ENCODE results near the gene KCNQ1.

KCNQ1 gene

DNA sequence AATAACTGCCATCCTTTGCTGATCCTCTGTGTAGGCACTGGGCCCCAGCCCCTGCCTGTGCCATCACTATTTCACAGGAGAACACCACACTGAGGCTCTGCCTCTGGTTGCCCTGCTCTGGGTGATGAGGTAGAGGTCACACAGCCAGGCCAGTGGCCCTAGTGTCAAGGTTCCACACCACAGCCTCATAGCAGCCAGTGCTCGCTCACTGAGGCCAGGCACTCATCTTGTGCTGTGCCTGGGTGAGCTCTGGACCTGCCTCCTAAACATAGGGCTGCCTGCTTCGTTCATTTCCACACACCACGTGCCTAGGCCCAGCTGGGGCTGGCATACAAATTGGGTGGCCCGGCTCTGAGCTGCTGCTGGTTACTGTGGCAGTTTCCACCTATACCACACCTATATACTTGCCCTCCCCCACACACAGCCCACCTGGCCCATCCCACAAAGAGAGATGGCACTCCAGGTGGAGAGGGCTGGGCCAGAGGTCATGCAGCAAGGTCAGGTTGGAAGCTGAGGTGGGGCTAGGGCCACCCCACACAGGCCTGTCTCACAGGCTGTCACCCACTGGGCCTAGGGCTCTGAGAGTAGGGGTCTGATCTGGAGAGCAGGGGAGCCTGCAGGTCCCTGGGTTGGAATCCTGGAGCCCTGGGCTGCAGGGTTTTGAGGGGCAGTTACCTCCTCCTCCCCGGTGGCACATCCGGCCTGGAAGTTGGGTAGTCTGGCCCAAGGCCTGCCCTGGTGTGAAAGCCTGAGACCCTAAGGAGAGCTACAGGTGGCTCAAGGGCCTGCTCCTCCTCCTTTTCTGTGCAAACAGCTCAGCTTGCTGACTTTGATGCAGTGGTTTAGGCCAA is 243.8 kb downstream of the KCNQ1 start:
- no peak for DNase-seq (ENCODE audit: low read depth)

GRCh38 chr11:2689651-2690575 is 245.1 kb downstream of the KCNQ1 start:
- no peak for DNase-seq (ENCODE audit: low read depth)

- DNase-seq (ENCODE audit: low read depth): no peak
Observed at GRCh38 chr11:2690596-2691354, 246.0 kb downstream of the KCNQ1 start.

- DNase-seq (ENCODE audit: low read depth): no peak
Observed at GRCh38 chr11:2691355-2691761, 246.6 kb downstream of the KCNQ1 start.

DNA sequence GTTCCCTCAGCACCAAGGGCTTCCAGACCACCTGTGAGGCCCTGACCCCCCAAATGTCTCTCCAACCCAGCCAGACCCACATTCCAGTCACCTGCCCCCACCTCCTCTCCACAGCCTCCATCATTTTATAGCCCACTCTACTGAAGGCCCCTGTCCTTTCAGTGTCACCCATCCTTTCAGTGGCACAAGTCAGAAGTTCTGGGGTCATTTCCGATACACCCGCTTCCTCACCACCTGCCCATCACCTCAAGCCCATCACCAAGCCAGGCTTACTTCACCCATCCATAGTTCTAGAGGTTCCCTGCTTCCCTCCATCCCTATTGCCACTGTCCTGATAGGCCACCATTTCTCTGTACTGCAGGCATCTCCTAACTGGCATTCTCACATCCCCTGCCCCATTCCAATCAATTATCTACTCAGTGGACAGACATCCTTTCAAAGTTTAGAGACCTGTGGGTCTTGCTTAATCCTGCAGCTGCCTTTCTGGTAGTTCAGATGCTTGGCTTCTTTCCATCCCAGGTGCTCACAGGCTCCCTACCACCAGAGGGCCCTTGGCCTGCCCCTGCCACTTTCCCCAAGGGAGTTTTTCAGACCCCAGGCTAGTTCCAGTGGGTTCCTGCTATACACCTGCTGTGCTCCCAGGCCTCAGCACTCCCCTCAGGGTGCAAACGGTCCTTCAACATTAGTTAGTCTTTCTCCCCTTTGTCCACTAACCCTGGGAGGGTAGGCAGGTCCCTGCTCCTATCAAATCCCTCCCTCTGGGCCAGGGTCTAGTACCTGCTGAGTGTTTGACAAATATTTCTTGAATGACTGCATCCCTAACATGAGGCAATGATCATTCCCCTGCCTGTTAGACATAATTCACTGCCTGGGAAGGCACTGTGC is 247.4 kb downstream of the KCNQ1 start:
- no peak for DNase-seq (ENCODE audit: low read depth)

DNA sequence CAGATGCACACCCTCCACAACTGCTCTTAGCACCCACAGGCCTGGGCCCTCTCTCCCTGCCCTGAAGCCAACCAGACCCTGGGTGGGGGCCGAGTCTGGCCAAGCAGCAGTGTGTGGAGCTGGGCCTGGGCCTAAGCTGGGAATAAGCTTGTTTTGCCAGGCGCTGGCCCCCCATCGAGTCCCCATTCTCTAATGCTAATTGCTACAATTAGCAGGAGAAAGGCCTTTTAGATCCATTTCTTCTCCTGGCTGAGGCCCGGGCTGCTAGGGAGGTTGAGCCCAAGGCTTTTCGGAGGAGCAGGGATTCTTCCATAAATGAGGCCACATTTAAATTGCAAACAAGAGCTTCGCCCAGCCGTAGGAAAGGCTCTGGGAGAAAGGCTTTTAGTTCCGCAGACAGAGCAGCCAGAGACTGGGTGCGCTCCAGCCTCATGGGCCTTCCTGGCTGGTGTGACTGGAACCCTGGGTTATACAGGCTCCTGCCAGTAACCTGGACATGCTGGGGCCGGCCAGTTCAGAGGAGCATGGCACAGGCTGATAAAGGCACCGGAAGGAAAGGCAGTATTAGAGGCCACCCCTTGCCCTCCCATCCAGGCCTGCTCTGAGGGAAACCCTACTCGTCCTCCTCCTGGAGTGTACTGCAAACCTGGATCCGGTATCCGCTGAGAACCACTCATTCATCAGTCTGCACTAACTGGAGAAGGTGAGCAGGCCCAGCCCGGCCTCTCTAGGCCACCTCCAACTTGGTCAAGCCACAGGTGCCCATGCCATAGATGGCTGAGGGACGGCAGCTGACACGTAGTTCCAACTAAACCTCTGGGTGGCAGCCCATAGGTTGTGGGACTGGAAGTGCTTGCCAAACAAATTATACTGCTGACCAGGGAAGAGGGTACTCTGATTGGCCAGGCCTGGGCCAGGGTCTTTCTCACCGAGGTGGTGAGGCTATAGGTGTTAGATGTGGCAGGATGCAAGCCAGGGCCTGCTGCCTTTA is 248.8 kb downstream of the KCNQ1 start:
- DNase-seq (ENCODE audit: low read depth): no peak

- DNase-seq (ENCODE audit: low read depth): no peak
Observed at GRCh38 chr11:2694495-2694894, 249.7 kb downstream of the KCNQ1 start.

- no peak for DNase-seq (ENCODE audit: low read depth)
Observed at GRCh38 chr11:2694995-2695939, 250.5 kb downstream of the KCNQ1 start.

- DNase-seq (ENCODE audit: low read depth): no peak
Observed at GRCh38 chr11:2696455-2696854, 251.6 kb downstream of the KCNQ1 start.

DNA sequence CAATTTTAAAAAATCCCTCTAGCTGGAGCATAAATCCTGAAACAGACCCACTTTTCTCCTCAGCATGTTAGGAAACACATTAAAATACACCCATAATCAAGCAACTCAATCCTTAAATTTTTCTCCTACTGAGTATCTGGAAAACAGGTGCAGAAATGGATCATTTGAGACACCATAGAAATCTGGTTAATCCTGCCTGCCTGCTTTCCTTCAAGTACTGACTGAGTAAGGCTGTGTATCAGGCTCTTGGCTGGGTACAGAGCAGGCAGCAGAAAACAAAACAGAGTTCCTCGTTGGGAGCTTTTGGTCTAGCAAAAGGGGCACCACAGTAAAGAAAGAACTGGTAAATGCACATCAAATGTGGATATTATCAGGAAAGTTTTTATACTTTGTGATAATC is 253.1 kb downstream of the KCNQ1 start:
- DNase-seq (ENCODE audit: low read depth): no peak

DNA sequence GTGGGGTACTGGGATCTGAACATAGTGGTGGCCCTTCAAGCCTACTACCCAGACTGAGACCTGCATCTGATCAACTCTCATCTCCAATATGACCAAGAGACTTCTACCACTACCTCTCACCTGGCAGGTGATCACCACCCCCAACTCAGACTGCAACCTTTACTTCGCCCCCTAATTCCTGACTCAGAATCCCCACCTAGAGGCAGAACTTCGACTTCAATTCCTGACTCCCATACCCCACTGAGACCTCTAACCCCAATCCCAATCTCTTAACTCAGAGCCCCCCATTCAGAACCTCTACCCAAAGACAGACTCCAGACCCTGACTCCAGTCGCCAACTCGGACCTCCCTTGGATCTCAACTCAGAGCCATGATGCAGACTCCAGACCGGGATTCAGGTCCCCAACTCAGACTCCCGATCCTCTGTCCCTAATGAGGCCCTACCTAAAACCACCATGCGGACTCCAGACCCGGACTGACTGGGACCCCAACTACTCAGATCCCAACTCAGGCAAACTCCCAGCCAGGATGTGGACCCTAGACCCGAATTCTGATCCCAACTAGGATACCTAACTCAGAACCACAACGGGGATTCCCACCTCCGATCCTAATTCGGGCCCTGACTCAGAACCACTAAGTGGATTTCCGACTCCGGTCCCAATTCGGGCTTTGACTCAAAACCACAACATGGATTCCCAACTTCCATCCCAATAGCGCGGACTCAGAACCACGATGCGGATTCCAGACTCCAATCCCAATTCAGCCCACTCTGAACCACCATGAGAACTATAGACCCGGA is 253.8 kb downstream of the KCNQ1 start:
- DNase-seq (ENCODE audit: low read depth): no peak

- DNase-seq (ENCODE audit: low read depth): no peak
Observed at GRCh38 chr11:2699185-2699530, 254.3 kb downstream of the KCNQ1 start.

- peak; percentile 78 for DNase-seq (ENCODE audit: low read depth)
Observed at GRCh38 chr11:2699531-2700414, 255.0 kb downstream of the KCNQ1 start, which contains the start of gene KCNQ1OT1. TSS of gene KCNQ1OT1 (minus strand) at chr11:2699994.

DNA sequence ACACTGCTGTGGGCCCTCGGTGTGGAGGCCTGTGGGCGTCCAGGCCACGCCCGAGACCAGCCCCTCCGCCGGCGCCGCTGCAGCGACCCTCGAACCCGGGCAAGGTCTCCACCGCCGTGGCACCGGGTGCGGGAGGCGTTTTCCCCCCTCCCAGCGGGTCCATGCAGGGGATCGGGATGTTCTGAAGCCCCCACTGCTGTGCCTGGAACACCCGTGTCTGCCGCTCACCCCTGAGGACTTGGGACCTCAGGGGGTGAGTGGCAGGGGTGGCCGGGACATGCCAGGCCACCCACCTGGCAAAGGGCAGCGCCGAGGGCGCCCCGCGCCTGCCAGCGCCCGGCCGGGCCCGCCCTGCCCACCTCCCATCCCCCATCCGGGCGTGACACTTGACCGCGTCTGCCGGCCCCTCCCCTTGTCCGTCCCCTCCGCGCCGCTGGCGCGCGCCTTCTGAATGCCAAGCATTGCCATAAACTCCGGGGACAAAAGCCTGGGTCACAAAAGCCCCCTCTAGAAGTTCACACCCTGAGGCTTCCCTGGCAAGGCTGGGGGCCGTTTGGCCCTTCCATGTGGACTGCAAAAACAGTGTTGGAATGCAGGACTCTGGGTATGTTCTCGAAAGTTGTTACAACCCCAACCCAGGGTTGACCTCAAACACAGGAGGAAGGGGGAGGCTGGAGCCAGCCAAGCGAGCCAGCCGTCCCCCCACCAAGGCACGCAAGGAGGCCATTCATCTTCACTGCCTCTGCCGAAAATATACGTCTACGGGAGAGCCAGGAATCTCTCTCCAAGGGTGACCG is 255.8 kb downstream of the KCNQ1 start:
- DNase-seq (ENCODE audit: low read depth): no peak

- no peak for DNase-seq (ENCODE audit: low read depth)
Observed at GRCh38 chr11:2701230-2701629, 256.4 kb downstream of the KCNQ1 start.

- DNase-seq (ENCODE audit: low read depth): no peak
Observed at GRCh38 chr11:2701898-2702434, 257.2 kb downstream of the KCNQ1 start.

Data from T-helper 22 cell (primary cell).